Regular cardiac myocyte (primary cell): ENCODE results near the gene FAM229A. TPM values are rescaled to one million over a fixed set of nuclear protein-coding genes. Genes with fewer than 3 reads are reported as not detected.

Experiments
- total RNA-seq: library from RNA; depleted of rRNA; stranded (reverse); fragments of >200 nt; gene quantifications from 2 replicates; pipeline ENCODE4 v1.2.3, GENCODE V29; 2014

Gene FAM229A
- 0.58 and 1.1 TPM in 2 replicates for total RNA-seq

DNA sequence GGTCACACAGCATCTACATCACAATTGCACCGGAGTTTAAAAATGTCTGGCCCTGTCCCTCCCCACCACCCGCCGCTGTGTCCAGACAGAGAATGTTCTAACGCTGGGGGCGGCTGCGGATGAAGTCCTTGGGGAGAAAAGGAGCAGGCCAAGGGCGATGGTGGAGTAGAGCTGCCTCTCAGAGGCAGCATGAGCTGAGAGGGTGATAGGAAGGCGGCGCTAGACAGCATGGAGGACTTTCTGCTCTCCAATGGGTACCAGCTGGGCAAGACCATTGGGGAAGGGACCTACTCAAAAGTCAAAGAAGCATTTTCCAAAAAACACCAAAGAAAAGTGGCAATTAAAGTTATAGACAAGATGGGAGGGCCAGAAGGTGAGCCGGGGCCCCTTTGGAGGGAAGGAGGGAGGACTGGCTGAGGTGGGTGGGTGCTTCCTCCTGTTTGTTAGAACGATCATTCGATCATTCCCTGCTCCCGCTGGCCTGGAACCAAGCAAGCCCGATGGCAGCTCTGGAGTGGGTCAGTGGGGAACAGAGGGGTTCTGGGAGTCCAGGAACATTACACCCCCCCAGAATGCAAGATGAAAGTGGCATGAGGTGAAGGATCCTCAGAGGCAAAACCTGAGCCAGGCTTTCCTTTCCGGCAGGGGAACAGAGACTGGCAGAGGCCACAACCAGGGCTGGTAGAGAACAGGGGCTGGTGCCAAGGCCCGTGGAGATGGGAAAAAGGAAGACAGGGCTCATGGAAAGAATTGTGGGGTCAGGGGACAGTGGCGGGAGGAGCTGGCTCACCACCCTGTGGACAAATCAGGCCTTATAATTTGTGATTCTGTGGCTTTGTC is at the start of gene FAM229A, which contains the start of gene TSSK3:
FAM229A (minus strand) TSS at position 12 of the 840 bp plus-strand sequence. CDS start 394 bp downstream, outside the sequence.
TSSK3 (plus strand) TSS at position 66 of the 840 bp plus-strand sequence; CDS start at position 229, 163 bp downstream.

DNA sequence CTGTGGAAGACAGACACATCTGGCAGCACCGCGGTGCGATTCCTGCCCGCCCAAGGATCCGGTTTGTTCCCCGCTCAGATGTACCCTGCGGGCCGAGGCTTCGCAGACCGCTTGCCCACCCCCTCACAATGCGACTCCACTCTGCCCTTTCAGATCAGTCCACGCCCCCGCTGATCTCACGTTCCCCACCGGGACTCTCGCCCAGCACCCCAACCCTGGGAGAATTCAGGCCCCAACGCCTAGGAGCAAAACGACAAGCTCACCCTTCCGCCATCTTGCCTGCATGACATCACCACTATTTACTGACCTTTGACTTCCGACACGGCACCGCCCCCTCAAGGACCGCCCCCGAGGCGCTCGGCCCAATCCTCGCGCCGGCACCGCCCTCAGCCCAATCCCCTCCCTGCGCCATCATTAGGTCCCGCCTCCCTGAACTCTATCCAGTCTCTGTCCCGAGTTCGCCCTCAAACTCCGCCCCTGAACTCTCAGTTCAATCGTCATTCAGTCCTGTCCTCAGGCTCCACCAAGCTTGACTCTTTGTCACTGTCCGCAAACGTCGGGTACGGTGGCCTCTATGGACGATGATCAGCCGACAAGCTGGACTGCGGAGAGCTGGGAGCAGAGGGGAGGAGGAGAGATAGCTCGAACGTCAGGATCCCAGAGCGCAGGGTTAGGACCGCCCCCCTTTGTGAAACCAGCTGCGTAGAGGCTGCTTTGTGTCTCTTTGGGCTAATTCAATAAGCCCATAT is 32.0 kb upstream of the FAM229A start, which contains the start of gene BSDC1:
BSDC1 (minus strand) TSS at position 301 of the 749 bp plus-strand sequence; CDS start at position 274, 27 bp downstream.

DNA sequence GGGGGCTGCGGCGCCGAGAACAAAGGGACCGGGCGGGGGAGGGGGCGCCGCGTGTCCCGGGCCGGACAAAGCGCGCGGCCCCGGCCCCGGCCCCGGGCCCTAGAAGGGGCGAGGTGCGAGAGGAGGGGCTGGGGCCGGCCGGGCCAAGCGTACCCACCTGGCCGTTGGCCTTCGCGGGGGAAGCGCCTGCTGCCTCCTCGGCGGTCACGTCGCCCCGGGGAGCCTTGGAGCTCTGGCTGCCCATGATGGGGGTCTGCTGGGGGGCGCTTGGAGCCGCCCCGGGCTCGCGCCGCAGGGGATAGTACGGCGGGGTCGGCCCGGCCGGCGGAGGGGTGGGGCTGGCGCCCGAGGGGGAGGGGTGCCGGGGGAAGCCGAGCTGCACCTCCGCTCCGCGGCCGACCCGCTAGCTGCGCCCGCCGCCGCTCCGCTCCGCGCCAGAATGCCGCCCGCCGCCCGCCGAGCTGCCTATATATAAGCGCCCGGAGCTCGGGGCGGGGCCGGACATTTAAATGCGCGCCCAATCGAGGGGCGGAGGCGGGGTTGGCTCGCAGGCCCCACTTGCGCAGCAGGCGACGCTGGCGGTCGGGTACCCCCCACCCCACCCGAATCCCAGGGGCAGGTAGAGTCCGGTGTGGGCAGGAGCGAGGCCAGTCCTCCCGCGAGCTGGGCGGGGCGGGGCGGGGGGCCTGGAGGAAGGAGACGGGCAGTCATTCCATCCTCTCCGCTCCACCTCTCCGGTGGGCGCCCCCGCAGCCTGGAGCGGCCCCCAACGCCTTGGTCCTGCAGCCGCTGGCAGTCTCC is 26.3 kb downstream of the FAM229A start, which contains the start of gene MARCKSL1:
MARCKSL1 (minus strand) TSS at position 444 of the 801 bp plus-strand sequence; CDS start at position 244, 200 bp downstream.

Other genes with a start within 250 kb of the FAM229A start
- gene TXLNA, start 182.8 kb downstream of the FAM229A start, total RNA-seq, result 78.4 and 108 TPM in 2 replicates
- gene CCDC28B, start 161.9 kb downstream of the FAM229A start, total RNA-seq, result 7.9 and 17.3 TPM in 2 replicates
- gene IQCC, start 156.8 kb downstream of the FAM229A start, total RNA-seq, result 1.7 and 1.9 TPM in 2 replicates
- not detected in 2 replicates for gene DCDC2B, start 153.4 kb downstream of the FAM229A start, total RNA-seq
- gene TMEM234, start 140.1 kb downstream of the FAM229A start, total RNA-seq, result 12.1 and 14.4 TPM in 2 replicates
- 335 and 518 TPM in 2 replicates for gene EIF3I, start 140.1 kb downstream of the FAM229A start, total RNA-seq
- 0.38 and 2.0 TPM in 2 replicates for gene FAM167B, start 115.3 kb downstream of the FAM229A start, total RNA-seq
- gene LCK, start 111.2 kb downstream of the FAM229A start, total RNA-seq, result not detected in 2 replicates
- gene HDAC1, start 70.4 kb downstream of the FAM229A start, total RNA-seq, result 53.0 and 92.6 TPM in 2 replicates
- gene MARCKSL1, start 26.3 kb downstream of the FAM229A start, total RNA-seq, result 11.8 and 23.0 TPM in 2 replicates
- gene TSSK3, start 54 bp upstream of the FAM229A start, total RNA-seq, result 0.56 TPM in 1 of 2 replicates, not detected in the other
- 46.6 and 83.4 TPM in 2 replicates for gene BSDC1, start 32.0 kb upstream of the FAM229A start, total RNA-seq
- gene ZBTB8B, start 102.6 kb upstream of the FAM229A start, total RNA-seq, result under 0.01 TPM in 2 replicates
- gene ZBTB8A, start 176.9 kb upstream of the FAM229A start, total RNA-seq, result 4.6 and 7.0 TPM in 2 replicates